Hepatocyte (in vitro differentiated cells): ENCODE measurements around the gene IGF2BP3.

Source experiments
- CTCF ChIP-seq: fragments of 200-600 bp; sonication (generic); IDR thresholded peaks from 2 replicates; pipeline ENCODE4 v1.5.1; 2016; ENCODE audit warnings: antibody characterized with exemption, mild to moderate bottlenecking; ENCODE audit not compliant: poor library complexity
- EZH2 ChIP-seq: fragments of 200-600 bp; sonication (generic); IDR thresholded peaks from 2 replicates; pipeline ENCODE4 v1.6.1; 2016; ENCODE audit warnings: antibody characterized with exemption, mild to moderate bottlenecking, borderline replicate concordance
- EZH2phosphoT487 ChIP-seq: fragments of 200-600 bp; sonication (generic); IDR thresholded peaks from one replicate; pipeline ENCODE4 v1.6.1; 2018; ENCODE audit warnings: antibody characterized with exemption, mild to moderate bottlenecking, low read depth, moderate library complexity; ENCODE audit not compliant: unreplicated experiment, severe bottlenecking

DNA sequence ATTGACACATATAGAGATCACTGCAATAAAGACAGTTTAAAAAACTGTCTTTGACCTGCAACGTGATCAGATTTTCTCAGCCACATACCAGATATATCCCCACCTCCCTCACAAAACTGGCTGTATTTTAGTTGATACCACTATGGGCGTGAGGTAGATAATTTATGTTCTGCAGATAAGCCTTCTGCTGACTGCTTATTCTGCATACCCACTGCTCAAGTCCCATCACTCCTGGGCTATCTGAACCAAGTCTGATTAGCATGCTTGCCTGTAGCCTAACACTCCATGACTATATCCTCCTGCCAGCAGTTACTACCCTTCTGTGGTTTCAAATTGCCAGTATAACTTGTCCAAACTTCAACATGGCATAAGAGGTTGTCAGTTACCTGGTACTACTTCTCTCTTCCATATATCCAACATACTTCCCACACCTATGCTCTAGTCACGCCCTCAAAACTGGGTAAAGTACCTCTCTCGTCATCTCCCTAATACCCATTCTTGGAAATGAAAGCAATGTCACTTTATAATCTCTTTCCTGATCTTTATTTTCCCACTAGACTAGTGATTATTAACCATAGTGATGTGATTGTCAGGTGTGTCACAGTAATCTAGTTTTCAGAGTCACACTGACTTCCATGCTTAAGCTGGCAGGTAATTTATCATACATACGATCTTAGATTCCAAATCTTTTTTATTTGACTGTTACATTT lies 100.4 kb downstream of the IGF2BP3 start:
- no peak for TF ChIP-seq CTCF
- no peak for TF ChIP-seq EZH2
- TF ChIP-seq EZH2phosphoT487 = no peak
